ENCODE results near the gene PLEKHA6.

DNA sequence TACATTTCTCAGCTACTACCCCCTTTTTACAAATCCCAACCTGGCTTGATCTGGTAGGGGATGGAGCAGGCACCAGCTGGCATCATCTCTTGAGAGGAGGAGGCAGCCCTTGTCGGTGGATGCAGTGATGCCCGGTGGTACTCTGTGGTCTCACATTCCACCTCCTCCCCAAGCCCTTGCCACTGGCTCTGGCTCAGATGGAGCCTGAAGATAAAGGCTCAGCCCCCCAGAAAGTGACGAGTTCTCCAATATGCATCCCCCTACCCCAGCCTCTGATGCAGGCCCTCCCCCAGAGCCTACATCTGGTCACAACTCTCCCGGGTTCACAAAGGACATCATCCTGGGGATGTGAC is 142.1 kb downstream of the PLEKHA6 start:
- TF ChIP-seq POLR2AphosphoS5 (IDR thresholded peaks at IDR 0.05; ENCODE audit: low read depth) (no peak), REST (IDR thresholded peaks at IDR 0.05; ENCODE audit: insufficient replicate concordance, low read depth) (no peak), SPI1 (IDR thresholded peaks at IDR 0.05; ENCODE audit: borderline replicate concordance, low read depth) (no peak)
